GM19239 (cell line): ENCODE data around the gene IGLL1.
"Not testable (repeated sequence)": the region's sequence is repeated elsewhere in the genome, so short reads cannot be mapped to it uniquely, and the experiment has no call there.

Experiments
- DNase-seq: peaks from one replicate; pipeline ENCODE4 v3.0.0; 2011; ENCODE audit warnings: low spot score; ENCODE audit not compliant: insufficient read length
- FAIRE-seq: peaks from 2 replicates; lab custom pipeline; 2011; peaks lifted over from hg19 to GRCh38; lab: Jason Lieb, UNC

The IGLL1 gene

GRCh38 chr22:23565915-23566704 lies 14.0 kb downstream of the IGLL1 start:
- DNase-seq = no peak

DNA sequence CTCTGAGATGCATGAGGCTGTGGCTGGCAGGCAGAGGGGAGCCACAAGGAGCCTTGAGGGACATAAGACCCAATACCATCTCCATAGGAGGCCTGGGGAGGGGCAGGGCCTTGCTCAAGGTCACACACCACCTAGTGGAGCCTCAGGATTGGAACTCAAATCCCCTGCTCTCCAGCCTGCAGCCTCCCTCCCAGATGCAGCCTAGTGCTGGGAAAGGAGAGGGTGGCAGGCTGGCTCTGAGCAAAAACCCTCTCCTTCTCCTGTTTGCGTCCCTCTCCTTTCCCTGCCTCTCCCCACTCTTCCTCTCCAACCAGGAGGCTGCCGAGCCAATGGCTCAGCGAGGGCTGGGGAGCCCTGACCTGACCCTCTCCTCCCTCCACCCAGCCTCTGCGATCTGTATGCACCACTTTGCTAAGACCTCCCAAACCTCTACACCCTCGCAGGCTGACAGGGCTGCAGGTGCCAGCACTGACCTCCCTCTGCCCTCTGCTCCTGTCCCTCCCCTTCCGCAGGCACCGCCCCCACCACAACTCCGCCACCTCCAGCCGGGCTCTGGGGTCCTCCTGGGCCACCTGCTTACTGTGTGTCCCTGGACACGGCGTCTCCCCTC lies 14.7 kb downstream of the IGLL1 start:
- no peak for FAIRE-seq

More at GRCh38 chr22:23565915-23566704, 14.0 kb downstream of the IGLL1 start:
- FAIRE-seq = no peak

DNA sequence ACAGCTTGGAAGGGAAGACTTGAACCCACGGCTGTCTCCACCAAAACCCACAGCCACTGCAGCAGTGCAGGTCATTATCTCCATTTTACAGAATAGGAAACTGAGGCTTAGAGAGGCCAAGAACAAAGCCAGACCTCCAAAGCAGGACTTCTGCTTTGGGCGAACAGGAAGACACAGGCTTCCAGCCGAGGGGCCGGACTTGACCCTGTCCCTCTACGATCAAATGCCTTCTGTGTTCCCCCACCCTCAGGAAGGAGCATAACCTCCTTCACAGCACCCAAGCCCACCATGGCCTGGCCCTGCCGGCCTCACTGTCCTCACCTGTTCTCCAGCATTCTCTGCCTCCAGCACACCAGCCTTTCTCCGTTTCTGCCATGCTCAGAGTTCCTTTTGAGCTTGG lies 15.8 kb downstream of the IGLL1 start:
- no peak for FAIRE-seq
- no peak for DNase-seq

More for the DNA sequence above, 14.7 kb downstream of the IGLL1 start:
- DNase-seq = no peak

GRCh38 chr22:23563111-23563510 lies 17.0 kb downstream of the IGLL1 start:
- DNase-seq (no peak), FAIRE-seq (no peak)

- DNase-seq (no peak), FAIRE-seq (no peak)
Observed at GRCh38 chr22:23562186-23562585, 17.9 kb downstream of the IGLL1 start.

GRCh38 chr22:23561025-23561510 lies 19.0 kb downstream of the IGLL1 start:
- DNase-seq, FAIRE-seq: not testable (repeated sequence)

- not testable (repeated sequence) for FAIRE-seq, DNase-seq
Observed at GRCh38 chr22:23560215-23560614, 19.9 kb downstream of the IGLL1 start.

DNA sequence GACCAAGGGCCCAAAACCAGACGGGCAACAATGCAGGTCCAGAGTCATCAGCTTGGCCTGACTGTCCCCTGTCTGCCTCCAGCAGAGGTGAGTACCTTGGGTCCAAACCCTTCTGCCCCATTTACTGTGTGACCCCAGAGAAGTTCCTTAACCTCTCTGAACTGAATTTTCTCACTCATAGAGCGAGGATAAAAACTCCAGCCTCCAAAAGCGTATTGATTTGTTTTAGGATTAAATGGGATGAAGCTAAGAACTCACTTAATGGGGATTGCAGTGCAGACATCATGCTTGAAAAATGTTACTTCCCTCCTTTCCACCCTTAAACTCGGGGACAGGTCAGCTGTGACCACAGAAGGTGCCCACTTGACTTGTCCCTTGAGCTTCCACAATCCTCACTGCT lies 22.6 kb downstream of the IGLL1 start:
- DNase-seq = no peak
- FAIRE-seq = no peak

GRCh38 chr22:23557036-23557435 lies 23.1 kb downstream of the IGLL1 start:
- no peak for FAIRE-seq

DNA sequence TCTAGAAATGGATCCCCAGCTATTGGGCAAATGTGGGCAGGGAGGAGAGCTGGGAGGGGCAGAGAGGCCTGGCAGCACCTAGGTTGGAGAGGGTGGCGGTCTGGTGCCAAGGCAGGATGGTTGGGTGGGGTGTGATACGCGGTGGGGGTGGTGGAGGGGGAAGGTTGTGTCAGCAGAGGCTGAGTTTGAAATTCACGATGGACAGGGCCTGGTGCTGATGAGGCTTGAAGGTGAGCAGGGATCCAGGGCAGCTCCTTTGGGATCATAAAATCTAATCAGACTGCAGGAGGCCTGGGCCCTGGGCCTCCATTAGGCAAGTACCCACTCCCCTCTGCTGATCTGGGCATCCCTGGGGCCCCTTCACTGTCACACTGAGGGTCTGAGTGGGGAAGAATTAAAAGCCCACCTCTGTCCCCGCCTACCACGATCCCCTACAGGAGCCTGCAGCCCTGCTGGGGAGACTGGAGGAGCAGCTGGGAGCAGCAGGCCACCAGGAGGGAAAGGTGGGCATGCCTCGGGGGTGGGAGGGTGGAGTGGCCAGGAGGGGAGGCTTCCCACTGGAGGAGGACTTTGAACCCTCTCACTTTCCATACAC lies 24.0 kb downstream of the IGLL1 start:
- FAIRE-seq (no peak), DNase-seq (no peak)

More at GRCh38 chr22:23557036-23557435, 23.1 kb downstream of the IGLL1 start:
- DNase-seq = no peak

DNA sequence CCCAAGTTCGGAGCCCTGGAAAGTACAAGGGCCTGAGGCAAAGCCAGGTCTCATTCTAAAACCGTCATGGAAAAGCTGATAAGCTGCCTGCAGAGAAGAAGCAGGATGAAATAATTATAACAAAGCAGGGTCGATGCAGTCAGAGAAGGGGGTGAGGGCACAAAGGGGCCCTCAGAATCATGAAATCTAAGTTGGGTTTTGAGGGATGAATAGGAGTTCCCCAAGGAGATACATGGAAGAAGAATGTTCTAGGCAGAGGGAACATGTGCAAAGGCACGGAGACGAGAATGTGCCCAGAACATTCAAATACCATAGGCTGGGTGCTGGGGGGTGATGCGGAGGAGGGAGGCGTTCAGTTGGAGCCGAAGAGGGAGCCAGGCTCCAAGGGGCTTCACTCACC lies 25.0 kb downstream of the IGLL1 start:
- DNase-seq = no peak
- FAIRE-seq = no peak

DNA sequence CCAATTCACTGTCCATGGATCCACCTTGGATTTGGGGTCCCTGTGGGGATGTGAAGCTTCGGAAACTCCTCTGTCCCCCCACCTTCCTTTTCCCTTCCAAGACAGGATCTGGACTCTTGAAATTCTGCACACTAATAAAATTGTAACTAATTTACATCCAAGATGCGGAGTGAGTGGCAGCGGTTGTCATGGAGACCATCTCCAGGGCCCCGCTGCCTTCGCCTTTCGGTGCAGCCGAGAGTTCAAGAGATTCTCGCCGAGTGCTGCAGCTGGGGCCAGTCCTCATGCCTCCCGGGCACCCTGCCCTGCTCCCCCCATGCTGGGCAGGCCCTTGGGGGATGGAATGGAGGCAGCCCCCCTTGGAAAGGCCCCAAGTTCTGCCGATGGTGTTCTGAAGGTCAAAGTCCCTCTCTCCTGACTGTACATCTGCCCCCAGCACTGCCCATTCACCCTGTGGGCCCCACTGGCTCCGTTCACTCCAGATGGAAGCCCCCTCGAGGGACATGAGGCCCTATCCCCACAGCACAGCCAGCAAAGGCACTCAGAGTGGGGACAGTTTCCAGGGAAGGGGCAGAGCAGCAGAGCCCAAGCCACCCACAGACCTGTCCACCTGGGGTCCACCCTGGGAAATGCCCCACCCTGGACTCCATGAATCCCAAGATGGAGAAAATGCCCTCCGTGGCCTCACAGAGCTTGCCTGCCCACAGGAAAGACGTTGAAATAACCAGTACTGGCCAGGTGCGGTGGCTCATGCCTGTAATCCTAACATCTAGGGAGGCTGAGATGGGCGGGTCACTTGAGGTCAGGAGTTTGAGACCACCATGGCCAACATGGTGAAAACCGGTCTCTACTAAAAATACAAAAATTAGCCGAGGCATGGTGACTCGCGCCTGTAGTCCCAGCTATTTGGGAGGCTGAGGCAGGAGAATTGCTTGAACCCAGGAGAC lies 25.9 kb downstream of the IGLL1 start:
- FAIRE-seq (no peak), DNase-seq (no peak)

DNA sequence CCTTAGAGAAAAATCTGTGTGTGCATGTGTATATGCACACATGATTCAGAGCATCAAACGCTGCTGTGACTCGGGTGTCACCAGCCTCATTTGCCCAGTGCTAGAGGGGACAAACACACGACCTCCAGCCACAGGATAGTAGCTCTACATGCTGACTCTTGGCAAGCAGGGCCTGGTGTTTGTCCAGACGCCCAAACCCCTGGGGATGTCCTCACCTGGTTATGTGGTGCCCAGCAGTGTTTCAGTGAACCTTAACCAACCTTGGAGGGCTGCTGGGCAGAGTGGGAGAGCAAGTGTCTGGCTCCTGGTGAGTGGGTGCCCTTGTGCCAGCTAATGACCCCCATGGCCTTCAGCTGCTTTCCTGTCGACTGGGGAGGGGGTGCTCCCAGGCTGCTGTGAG lies 26.7 kb downstream of the IGLL1 start:
- FAIRE-seq (no peak), DNase-seq (no peak)

DNA sequence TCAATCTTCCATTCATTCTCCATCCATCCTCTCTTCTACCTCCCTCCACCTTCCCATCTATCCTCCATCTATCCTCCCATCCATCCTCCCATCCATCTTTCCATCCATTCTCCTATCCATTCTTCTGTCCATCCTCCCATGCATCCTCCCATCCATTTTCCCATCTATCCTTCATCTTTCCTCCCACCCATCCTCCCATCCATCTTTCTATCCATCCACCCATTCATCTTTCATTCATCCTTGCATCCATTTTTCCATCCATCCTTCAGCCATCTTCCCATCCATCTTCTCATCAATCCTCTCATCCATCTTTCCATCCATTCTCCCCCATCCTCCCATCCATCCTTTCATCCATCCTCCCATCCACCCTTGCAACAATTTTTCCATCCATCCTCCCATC lies 27.5 kb downstream of the IGLL1 start:
- DNase-seq = no peak
- no peak for FAIRE-seq

DNA sequence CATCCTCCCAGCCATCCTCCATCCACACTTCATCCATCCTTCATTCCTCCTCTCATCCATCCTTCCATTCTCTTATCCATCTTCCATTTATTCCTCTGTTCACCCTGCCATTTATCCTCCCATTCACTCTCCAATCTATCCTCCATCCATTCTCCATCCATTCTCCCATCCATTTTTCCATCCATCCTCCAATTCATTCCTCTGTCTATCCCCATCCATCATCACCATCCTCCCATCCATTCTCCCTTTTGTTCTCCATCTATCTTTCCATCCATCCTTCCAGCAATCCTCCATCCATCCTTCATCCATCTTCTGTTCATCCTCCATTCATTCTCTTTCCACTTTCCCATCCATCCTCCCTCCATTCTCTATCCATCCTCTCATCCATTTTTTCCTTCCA lies 28.7 kb downstream of the IGLL1 start:
- no peak for FAIRE-seq

GRCh38 chr22:23550049-23550650 lies 29.9 kb downstream of the IGLL1 start:
- DNase-seq = no peak
- no peak for FAIRE-seq

More for the DNA sequence above, 28.7 kb downstream of the IGLL1 start:
- DNase-seq = no peak

DNA sequence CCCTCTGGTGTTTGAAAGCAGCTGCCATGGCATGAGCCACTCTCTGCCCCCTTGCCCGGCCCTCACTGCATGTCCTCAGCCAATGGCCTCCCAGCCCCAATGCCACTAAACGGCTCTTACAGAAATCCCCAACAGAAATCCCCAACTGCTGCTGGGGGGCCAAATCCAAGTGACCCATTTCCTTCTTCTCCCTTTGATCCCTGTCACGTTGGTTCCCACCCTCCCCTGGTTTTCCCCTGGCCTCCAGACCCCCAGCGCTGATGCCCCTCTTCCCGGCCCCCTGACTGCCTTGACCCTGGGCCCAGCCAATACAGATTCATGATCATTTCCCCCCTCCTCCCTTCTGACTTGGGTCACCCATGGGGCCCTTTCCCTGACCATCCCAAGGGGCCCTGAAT lies 30.9 kb downstream of the IGLL1 start:
- FAIRE-seq (no peak), DNase-seq (no peak)

DNA sequence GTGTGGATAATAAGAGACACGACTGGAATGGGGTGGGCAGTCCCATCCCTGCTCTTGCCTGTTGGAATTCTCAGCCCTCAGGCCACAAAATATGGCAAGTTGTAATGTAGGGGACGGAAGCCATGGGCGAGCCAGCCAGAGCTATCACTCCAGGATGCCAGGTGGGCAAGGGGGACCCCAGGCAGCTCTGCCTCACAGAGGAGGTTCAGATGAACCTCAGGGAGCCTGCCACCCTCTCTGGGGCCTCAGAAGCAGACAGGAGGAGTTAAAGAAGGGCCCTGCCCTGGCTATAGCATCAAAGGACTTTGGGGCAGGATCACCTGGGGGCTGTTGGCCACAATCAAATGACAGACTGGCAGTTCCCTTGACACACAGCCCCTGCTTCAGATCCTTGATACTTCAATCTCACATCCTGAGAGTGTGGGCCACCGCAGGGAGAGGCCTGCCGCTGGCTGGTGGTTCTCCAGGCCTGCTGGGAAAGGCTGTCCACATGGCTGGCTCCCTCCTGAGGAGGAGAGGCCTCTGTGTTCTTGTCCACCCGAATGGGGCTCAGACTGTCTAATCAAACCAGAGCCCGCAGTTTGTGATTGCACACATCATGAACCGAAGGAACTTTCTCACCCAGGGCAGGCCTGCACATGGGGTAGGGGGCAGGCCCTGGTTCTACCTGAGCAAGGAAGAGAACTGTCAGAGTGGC lies 31.4 kb downstream of the IGLL1 start:
- DNase-seq (no peak), FAIRE-seq (no peak)
